RPMI7951 (cell line): ENCODE data around the gene ARMC2. TPM values are rescaled to one million over a fixed set of nuclear protein-coding genes. Genes with fewer than 3 reads are reported as not detected.
"Not testable (repeated sequence)": the region's sequence is repeated elsewhere in the genome, so short reads cannot be mapped to it uniquely, and the experiment has no call there.

ENCODE experiments used
- DNase-seq: peaks from one replicate; pipeline ENCODE4 v3.0.0-alpha.2; 2012; ENCODE audit warnings: low read depth
- total RNA-seq: library from RNA; depleted of rRNA; stranded (reverse); fragments of >200 nt; shearing (Covaris generic); gene quantifications from 2 replicates; pipeline ENCODE4 v1.2.3, GENCODE V29; 2014

ARMC2 gene
- total RNA-seq, 1 experiment from 2014 or later, result 1.2 TPM

DNA sequence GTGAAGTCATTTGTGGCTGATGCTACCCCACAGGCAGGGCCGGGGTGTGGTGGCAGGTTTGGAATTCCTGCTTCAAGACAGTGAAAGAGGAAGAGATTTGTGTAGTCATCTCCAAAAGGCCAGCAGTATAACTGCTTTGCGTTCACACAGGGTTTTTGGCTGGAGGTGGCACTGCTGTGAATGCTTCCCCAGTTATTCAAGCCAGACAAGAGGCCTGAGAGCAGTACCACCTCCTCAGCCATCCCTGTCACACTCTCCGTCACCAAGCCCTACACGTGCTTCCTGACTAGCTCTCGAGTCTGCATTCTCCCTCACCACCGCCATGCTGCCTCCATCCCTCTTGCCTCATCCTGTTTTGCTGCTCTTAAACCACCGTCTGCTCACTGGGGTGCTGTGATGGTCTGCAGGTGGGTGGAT is 23.9 kb downstream of the ARMC2 start:
- no peak for DNase-seq

DNA sequence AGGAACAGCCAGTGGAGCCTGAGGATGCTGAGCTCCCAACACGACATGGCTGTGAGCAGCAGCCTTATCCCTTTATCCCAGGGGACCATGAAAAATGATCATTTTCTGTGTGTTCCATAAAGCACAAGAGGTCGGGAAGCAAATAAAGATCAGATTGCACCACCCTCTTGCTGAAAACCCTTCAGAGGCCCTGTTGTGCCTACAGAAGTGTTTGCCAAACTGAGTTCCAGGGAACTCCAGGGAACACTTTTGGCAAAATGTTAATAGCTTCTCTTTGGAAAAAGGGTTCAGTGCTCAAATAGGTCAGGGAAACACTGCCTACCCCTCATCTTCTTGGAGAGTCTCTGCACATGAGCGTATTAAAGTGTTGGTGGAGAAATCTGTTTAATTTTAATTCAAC is 24.4 kb downstream of the ARMC2 start:
- no peak for DNase-seq

- no peak for DNase-seq
Measured at GRCh38 chr6:108873251-108873650, 25.0 kb downstream of the ARMC2 start.

DNA sequence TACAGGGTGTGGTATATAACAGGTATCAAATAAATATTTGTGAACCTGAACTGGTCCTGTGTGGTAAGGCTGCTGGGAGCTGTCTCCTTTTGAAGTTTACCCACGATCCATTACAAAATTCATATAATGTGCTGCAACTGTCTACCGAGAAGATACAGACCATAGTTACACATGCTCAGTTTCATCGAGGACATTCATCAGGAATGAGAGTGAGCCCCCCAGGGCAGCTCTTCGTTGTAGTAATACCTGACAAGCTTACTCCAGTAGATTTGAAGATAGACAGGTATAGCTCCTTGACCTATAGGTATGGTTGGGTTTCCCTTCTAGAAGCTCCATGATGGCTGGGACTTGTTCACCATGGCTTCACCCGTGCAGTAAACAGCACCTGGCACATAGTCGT is 25.7 kb downstream of the ARMC2 start:
- DNase-seq, result no peak

DNA sequence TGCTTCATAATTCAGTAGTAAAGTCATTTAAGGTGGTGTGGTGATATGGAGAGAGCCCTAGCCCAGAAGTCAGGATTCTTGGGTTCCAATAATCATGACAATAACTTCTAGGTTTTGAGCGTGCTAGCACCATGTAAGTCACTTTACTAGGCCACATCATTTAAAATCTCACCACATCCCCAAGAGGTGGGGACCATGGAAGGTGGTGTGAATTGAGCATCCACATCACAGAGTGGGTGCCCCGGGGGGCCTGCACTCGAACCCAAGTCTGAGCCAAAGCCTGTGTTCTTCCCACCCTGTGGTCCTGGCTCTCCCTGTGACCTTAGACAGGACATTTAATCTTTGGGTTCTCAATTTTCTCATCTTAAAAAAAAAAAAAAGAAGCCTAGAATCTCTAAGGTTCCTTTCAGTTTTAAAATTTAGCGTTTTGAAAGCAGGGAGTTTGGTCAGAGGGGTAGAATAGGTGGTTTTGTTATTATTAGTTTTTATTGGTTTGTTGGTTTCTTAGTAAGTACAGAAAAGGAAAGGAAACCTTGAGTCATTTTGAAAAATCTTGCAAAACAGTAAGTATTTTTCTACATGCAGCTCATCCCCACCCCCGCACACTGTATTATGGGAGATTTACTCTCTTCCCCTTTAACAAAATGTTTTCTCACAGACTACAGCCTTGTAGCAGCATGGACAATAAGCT is 26.4 kb downstream of the ARMC2 start:
- DNase-seq, result peak; percentile 9

DNA sequence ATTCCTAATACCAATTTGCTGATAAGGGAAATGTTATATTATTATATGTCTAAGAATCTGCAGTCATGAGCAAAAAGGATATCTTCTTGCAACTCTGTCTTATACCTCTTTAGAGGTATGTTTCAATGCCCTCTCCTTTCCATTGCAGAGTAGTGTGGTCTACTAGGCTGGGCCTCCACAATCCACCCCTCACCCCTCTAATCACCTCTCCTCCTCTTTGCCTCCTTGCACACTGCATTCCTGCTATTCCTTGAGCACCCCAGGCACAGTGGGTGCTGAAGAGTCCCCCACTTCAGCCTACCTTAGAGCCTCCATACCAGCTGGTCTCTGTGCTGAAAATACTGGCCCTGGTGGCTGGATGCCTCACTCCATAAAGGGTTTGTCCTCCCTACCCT is 26.9 kb downstream of the ARMC2 start:
- DNase-seq, result no peak

GRCh38 chr6:108877046-108877751 is 29.0 kb downstream of the ARMC2 start:
- peak; percentile 29 for DNase-seq

DNA sequence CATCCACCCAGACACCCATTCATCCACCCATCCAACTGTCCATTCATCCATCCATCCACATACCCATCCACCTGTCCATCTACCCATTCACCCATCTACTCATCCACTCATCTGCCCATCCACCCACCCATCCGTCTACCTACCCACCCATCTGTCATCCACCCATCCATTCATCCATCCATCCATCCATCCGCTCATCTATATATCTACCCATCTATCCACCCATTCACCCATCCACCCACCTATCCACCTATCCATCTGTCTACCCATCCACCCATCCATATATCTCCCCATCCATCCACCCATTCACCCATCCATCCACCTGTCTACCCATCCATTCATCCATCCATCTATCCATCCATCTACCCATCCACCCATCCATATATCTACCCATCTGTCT is 30.7 kb downstream of the ARMC2 start:
- no peak for DNase-seq

GRCh38 chr6:108883172-108883571 is 35.0 kb downstream of the ARMC2 start:
- DNase-seq, result no peak

DNA sequence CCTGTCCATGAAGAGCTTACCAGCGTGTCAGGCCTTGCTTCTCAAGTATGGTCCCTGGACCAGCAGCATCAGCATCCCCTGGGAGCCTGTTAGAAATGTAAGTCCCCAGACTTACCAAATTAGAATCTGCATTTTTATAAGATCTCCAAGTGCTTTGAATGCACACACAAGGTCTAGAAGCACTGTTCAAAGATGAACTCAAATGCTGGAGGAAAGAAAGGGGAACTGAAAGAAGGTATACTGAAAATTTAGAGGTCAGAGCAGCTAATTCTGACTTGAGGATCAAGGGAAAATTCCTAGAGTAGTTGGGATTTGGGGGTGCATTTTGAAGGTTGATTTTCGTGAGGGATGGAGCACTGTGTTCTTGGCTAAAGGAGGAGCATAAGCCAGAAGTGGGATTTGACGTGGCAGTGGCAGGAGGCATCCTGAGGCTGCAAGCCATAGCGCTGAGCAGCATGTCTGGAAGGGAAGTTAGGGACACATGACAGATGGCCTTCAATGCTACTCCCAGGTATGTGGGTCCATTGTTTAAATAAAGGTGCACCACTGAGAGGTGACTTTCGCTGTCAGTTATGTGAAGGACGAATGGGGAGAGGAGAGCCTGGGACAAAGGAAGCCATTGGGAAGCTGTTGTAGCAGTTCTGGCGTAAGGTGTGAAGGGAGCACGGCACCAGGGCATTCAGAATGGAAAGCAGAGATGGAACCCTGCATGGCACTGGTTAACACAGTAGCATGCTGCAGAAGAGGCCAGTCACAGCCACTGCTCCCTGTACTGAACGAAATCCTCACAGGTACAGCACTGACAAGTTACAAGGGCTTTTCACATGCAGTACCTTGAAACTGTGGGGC is 36.2 kb downstream of the ARMC2 start:
- no peak for DNase-seq

DNA sequence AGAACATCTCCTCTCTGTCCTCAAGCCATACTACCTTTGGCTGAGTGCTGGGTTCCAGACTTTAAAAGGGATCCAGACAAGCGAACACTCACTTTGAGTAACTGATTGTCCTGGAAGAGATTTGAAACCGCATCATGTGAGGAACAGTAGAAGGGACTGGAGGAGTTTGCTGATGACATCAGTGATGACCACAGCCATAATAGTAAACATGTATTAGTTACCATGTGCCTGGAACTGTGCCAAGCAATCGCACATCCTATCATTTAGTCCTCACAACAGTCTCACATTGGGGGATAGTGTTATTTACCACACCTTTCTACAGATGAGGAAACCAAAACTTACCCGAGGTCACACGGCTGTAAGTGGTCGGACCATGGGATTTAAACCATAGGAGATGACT is 39.8 kb downstream of the ARMC2 start:
- DNase-seq, result no peak

- DNase-seq, result no peak
Measured at GRCh38 chr6:108888745-108889144, 40.5 kb downstream of the ARMC2 start.

DNA sequence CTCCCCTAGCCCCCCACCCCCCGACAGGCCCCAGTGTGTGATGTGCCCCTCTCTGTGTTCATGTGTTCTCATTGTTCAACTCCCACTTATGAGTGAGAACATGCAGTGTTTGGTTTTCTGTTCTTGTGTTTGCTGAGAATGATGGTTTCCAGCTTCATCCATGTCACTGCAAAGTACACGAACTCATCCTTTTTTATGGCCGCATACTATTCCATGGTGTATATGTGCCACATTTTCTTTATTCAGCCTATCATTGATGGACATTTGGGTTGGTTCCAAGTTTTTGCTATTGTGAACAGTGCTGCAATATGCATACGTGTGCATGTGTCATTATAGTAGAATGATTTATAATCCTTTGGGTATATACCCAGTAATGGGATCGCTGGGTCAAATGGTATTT is 42.7 kb downstream of the ARMC2 start:
- not testable (repeated sequence) for DNase-seq

DNA sequence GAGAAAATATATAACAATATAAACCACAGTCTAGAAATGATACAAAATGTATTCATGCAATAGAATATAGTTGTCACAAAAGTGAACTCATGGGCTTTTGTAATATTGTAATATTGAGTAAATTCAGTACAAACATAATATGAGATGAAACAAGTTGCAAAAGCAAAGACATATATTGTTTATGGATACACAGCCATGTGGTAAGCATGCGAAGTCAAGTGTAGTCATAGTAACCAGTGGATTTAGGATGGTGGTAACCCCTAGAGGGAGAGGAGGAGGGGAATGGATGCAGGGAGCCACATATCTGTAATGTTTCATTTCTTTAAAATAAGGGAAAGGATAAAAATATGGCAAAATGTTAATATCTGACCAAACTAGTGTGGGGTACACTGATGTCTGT is 47.3 kb downstream of the ARMC2 start:
- peak; percentile 39 for DNase-seq

DNA sequence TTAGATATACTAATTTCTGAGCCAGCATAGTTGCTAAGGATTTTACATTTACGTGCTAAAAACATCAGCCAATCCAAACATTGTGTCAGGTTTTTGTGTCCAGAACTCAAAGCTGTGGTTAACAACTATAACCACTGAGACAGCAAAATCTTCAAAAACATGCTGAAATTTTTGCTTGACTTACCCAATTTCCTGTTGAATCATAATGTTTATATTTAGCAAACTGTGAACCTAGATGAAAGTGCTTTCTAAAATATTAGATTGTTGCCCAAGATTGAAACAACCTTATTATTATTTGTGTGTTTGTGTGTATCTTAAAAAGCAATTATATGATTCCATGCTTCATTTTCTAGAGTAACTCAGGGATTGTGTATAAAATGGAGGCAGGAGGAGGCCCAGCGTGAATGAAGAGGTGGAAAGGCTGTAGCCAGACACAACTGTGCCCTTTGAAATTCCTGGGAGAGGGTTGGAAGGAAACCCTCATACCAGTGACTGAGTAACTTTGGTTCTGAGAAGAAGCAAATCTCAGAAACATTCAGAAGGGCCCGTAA is 48.0 kb downstream of the ARMC2 start:
- peak; percentile 73 for DNase-seq

DNA sequence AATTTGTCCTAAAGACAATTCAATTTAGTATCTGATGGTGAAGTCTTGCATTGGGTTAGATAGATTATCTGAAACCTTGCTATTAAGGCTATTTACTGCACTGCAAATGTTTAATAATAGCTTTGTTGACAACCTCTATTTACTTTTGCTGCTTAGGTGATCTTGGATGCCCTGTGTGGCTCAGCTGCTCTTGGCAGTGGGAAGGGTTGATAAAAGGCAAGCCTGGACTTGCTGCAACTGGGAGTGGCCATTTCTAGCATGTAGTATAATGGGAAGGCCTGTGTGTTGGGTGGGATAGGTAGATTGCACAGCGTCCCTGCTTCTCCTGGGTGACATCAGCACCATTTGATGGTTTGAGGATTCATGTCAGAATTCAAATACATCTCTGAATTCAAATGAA is 49.1 kb downstream of the ARMC2 start:
- DNase-seq, result no peak

GRCh38 chr6:108902382-108902792 is 54.2 kb downstream of the ARMC2 start:
- DNase-seq, result peak; percentile 20

GRCh38 chr6:108903796-108904195 is 55.6 kb downstream of the ARMC2 start:
- DNase-seq, result no peak

- DNase-seq, result no peak
Measured at GRCh38 chr6:108904741-108905140, 56.5 kb downstream of the ARMC2 start.

- DNase-seq, result peak; percentile 24
Measured at GRCh38 chr6:108914235-108915022, 66.2 kb downstream of the ARMC2 start.

DNA sequence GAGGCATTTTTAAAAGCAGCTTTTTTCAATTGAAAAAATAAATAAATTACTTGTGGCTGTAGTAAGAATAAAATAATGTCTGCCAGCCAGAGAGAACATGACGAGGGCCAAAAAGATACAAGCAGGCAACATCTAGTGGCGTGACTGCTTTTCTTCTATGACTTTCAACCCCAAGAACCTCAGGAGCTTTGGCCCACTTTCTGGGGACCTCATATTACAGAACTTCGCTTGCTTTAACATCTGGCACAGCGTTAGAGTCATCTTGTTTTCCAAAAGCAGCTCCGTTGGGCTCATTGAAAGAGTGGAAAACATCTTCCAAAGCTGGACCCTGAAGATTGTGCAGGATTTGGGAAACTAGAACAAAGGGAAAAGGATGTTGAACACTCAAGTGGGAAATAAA is 67.0 kb downstream of the ARMC2 start:
- no peak for DNase-seq
